Stomach (tissue), 4 donors: Measurements from ENCODE around the gene KCNH6.

Source experiments
- EP300 ChIP-seq: sonication (generic); formaldehyde crosslinking; IDR thresholded peaks from one replicate; pipeline ENCODE4 v1.6.1; 2017; ENCODE audit warnings: antibody characterized with exemption
- POLR2A ChIP-seq, 4 donors: fragments of 450-650 bp; IDR thresholded peaks; one replicate each; pipeline ENCODE4 v1.6.1; 2016; ENCODE audit warnings: antibody characterized with exemption in 4 of 4, control low read depth in 2 of 4, mild to moderate bottlenecking in 1 of 4, moderate library complexity in 1 of 4
- POLR2AphosphoS5 ChIP-seq, 3 donors: sonication (generic); formaldehyde crosslinking; IDR thresholded peaks; one replicate each; pipeline ENCODE4 v1.6.1; 2016; ENCODE audit warnings: antibody characterized with exemption in 3 of 3
- TF ChIP-seq, protein P1 (sequence below), 7 experiments: fragments of 450-650 bp in 4 of 7; fragments of 200-600 bp in 3 of 7; sonication (generic) in 3 of 7; IDR thresholded peaks; one replicate each; pipeline ENCODE4 v1.5.1; 2016 to 2019; ENCODE audit warnings: antibody characterized with exemption in 7 of 7, control low read depth in 2 of 7, mild to moderate bottlenecking in 1 of 7

- TF ChIP-seq, protein P1, sequence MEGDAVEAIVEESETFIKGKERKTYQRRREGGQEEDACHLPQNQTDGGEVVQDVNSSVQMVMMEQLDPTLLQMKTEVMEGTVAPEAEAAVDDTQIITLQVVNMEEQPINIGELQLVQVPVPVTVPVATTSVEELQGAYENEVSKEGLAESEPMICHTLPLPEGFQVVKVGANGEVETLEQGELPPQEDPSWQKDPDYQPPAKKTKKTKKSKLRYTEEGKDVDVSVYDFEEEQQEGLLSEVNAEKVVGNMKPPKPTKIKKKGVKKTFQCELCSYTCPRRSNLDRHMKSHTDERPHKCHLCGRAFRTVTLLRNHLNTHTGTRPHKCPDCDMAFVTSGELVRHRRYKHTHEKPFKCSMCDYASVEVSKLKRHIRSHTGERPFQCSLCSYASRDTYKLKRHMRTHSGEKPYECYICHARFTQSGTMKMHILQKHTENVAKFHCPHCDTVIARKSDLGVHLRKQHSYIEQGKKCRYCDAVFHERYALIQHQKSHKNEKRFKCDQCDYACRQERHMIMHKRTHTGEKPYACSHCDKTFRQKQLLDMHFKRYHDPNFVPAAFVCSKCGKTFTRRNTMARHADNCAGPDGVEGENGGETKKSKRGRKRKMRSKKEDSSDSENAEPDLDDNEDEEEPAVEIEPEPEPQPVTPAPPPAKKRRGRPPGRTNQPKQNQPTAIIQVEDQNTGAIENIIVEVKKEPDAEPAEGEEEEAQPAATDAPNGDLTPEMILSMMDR (IDR thresholded peaks at IDR 0.05): no peak
- TF ChIP-seq POLR2A (IDR thresholded peaks at IDR 0.05) (no peak), POLR2AphosphoS5 (IDR thresholded peaks at IDR 0.05) (no peak), EP300 (no peak)
These were observed 5.0 kb downstream of the KCNH6 start for GRCh38 chr17:63528183-63528582.
